ENCODE data around the gene SPRR2G.

DNA sequence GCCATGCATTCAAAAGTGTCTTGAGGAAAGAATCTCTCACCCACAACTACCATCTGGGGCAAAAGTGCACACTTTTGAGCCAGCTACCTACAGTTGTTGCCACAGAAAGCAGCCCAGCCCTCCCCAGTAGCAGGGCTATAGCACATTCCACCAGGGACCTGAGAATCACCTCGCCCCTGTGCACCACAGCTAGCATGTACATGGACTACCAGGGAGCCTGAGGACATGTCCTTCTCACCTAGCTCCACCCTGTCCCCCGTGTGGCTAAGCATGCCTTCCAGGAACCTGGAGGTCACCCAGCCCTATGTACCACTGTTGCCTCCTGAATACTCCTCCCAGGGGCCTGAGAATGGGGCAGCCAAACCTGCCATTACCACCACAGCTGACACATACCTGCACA is 16.9 kb downstream of the SPRR2G start:
- TF ChIP-seq GATA2 (IDR thresholded peaks at IDR 0.05; ENCODE audit: low read depth, low read length) (no peak), GATA3 (IDR thresholded peaks at IDR 0.05; ENCODE audit: low read depth, low read length) (no peak)
